ENCODE results near the gene MAST2.
A peak's percentile ranks its signal among the peaks of the same experiment; 100 is the strongest.
"Not testable (repeated sequence)": the region's sequence is repeated elsewhere in the genome, so short reads cannot be mapped to it uniquely, and the experiment has no call there.

MAST2 gene

GRCh38 chr1:45796381-45796780 is 7.0 kb upstream of the MAST2 start:
- no peak for TF ChIP-seq CTCF (conservative IDR thresholded peaks at IDR 0.05; ENCODE audit: low read depth, low read length)
- no peak overlapping the region for H3K4me3 ChIP-seq (ENCODE audit: low read length)
- no peak for DNase-seq (ENCODE audit: low read depth)

GRCh38 chr1:45796946-45797345 is 6.5 kb upstream of the MAST2 start:
- TF ChIP-seq CTCF (conservative IDR thresholded peaks at IDR 0.05; ENCODE audit: low read depth, low read length): no peak
- H3K4me3 ChIP-seq (ENCODE audit: low read length): peak overlapping the region; percentile 13
- DNase-seq (ENCODE audit: low read depth): peak; percentile 93

GRCh38 chr1:45800899-45801298 is 2.5 kb upstream of the MAST2 start:
- no peak overlapping the region for H3K4me3 ChIP-seq (ENCODE audit: low read length)
- DNase-seq (ENCODE audit: low read depth): no peak

GRCh38 chr1:45802343-45803298 is 791 bp upstream of the MAST2 start:
- DNase-seq (ENCODE audit: low read depth): peak; percentile 92
- TF ChIP-seq CTCF (conservative IDR thresholded peaks at IDR 0.05; ENCODE audit: low read depth, low read length): no peak
- H3K4me3 ChIP-seq (ENCODE audit: low read length): peak overlapping the region; percentile 50

More at GRCh38 chr1:45800899-45801298, 2.5 kb upstream of the MAST2 start:
- no peak for TF ChIP-seq CTCF (conservative IDR thresholded peaks at IDR 0.05; ENCODE audit: low read depth, low read length)

- DNase-seq (ENCODE audit: low read depth): not testable (repeated sequence)
- peak overlapping the region; percentile 79 for H3K4me3 ChIP-seq (ENCODE audit: low read length)
Observed at GRCh38 chr1:45803781-45804668, 613 bp downstream of the MAST2 start.

GRCh38 chr1:45804669-45804969 is 1.2 kb downstream of the MAST2 start:
- no peak for TF ChIP-seq CTCF (conservative IDR thresholded peaks at IDR 0.05; ENCODE audit: low read depth, low read length)
- H3K4me3 ChIP-seq (ENCODE audit: low read length): peak overlapping the region; percentile 79
- DNase-seq (ENCODE audit: low read depth): no peak

GRCh38 chr1:45806129-45806528 is 2.7 kb downstream of the MAST2 start:
- no peak for TF ChIP-seq CTCF (conservative IDR thresholded peaks at IDR 0.05; ENCODE audit: low read depth, low read length)
- H3K4me3 ChIP-seq (ENCODE audit: low read length): no peak overlapping the region
- no peak for DNase-seq (ENCODE audit: low read depth)

Data from retinal pigment epithelial cell (primary cell).